ENCODE measurements around the gene COIL. TPM values are rescaled to one million over a fixed set of nuclear protein-coding genes. Genes with fewer than 3 reads are reported as not detected.
A peak's percentile ranks its signal among the peaks of the same experiment; 100 is the strongest.

Gene COIL
- total and polyA plus RNA-seq, 12 donors, result 5.2 to 10.3 (median 8.1) TPM

GRCh38 chr17:56917559-56918296 lies 43.1 kb downstream of the COIL start:
- no peaks in the 10 kb centered on the region for H3K27me3 ChIP-seq
- H3K9me3 ChIP-seq, result peaks cover 0 to 9% (median 5%) of the 10 kb centered on the region in 11 donors
- H3K27ac ChIP-seq, result peak overlapping the region in 1 of 10 donors; percentile 95
- no peak for DNase-seq
- no peak for ATAC-seq
- TF ChIP-seq CTCF (IDR thresholded peaks at IDR 0.05), result no peak
- no peaks in the 10 kb centered on the region for H3K36me3 ChIP-seq
- no peak overlapping the region for H3K4me3 ChIP-seq
- intact Hi-C loops (cut with DNase I), result no loop called here
- H3K4me1 ChIP-seq, result peaks cover 0 to 49% (median 19%) of the 10 kb centered on the region in 9 donors
- WGBS, 2 donors, result 70 to 81% methylated on average over 4 of the region's 4 CpGs

GRCh38 chr17:56914581-56915273 lies 46.1 kb downstream of the COIL start:
- Histone ChIP-seq H3K27ac (peak overlapping the region; percentile 71 to 96 (median 91)), H3K4me1 (peaks cover 5 to 73% (median 36%) of the 10 kb centered on the region in 9 donors), H3K9me3 (peaks cover 0 to 9% (median 5%) of the 10 kb centered on the region in 11 donors), H3K4me3 (peak overlapping the region; percentile 66 to 99 (median 90)), H3K27me3 (no peaks in the 10 kb centered on the region), H3K36me3 (peaks cover 0 to 13% (median 0%) of the 10 kb centered on the region in 9 donors)
- WGBS, 2 donors, result 9 to 11% methylated on average over 14 of the region's 14 CpGs
- ATAC-seq (peak in 2 of 8 donors; percentile 3 to 10), DNase-seq (no peak)
- TF ChIP-seq CTCF (IDR thresholded peaks at IDR 0.05), result no peak
- intact Hi-C loops (cut with DNase I), result loop anchor here in 4 of 10 donors (1.0 to 5.0 kb wide), 4 partner anchors 77 to 92 kb away; partner anchors contain the start of genes C17orf67 (in 2 of the 4) and DGKE (in 1 of the 4)

GRCh38 chr17:56913867-56914580 lies 46.8 kb downstream of the COIL start, which contains the start of gene TRIM25:
TRIM25 (minus strand) TSS chr17:56914049; CDS start chr17:56913988, 61 bp downstream.
- Histone ChIP-seq H3K4me3 (peak within 1 kb of the TSS; percentile 66 to 99 (median 90)), H3K27ac (peak within 1 kb of the TSS; percentile 71 to 96 (median 91)), H3K36me3 (peaks cover 0 to 16% (median 0%) of the 10 kb centered on the region in 9 donors), H3K4me1 (peaks cover 5 to 74% (median 43%) of the 10 kb centered on the region in 9 donors), H3K27me3 (no peaks in the 10 kb centered on the region), H3K9me3 (peaks cover 0 to 9% (median 5%) of the 10 kb centered on the region in 11 donors)
- DNase-seq (peak; percentile 91 to 93), ATAC-seq (peak; percentile 93 to 97 (median 96))
- intact Hi-C loops (cut with DNase I), result loop anchor here in 4 of 10 donors (1.0 to 5.0 kb wide), 4 partner anchors 77 to 92 kb away; partner anchors contain the start of genes C17orf67 (in 2 of the 4) and DGKE (in 1 of the 4)
- no peak for TF ChIP-seq CTCF (IDR thresholded peaks at IDR 0.05)
- WGBS, 2 donors, result 0 to 1% methylated on average over 58 of the region's 58 CpGs
